Jurkat, Clone E6-1 (cell line): Measurements from ENCODE around the gene PTMS.

ENCODE experiments used
- DNase-seq: peaks from one replicate; pipeline ENCODE4 v3.0.0-alpha.2; 2011; ENCODE audit warnings: low read depth, low spot score
- H3K4me3 ChIP-seq: 2 replicates; pipeline ENCODE4 v1.5.1; 2011; ENCODE audit warnings: mild to moderate bottlenecking, low read length, control low read depth, moderate library complexity

Gene PTMS

GRCh38 chr12:6769666-6770065 lies 3.5 kb downstream of the PTMS start:
- no peak for DNase-seq
- H3K4me3 ChIP-seq: no peak overlapping the region

- DNase-seq: no peak
- H3K4me3 ChIP-seq: no peak overlapping the region
These were observed 3.9 kb downstream of the PTMS start for GRCh38 chr12:6770094-6770493.

GRCh38 chr12:6770600-6770999 lies 4.4 kb downstream of the PTMS start:
- no peak overlapping the region for H3K4me3 ChIP-seq
- no peak for DNase-seq

GRCh38 chr12:6771091-6771495 lies 4.9 kb downstream of the PTMS start:
- no peak for DNase-seq
- H3K4me3 ChIP-seq: no peak overlapping the region

GRCh38 chr12:6771509-6772330 lies 5.6 kb downstream of the PTMS start:
- no peak for DNase-seq
- H3K4me3 ChIP-seq: no peak overlapping the region

GRCh38 chr12:6772331-6772695 lies 6.2 kb downstream of the PTMS start, which contains the start of gene LAG3:
LAG3 (plus strand) TSS chr12:6772520; CDS start chr12:6772853, 333 bp downstream.
- no peak within 1 kb of the TSS for H3K4me3 ChIP-seq
- no peak for DNase-seq

- no peak for DNase-seq
- H3K4me3 ChIP-seq: no peak overlapping the region
These were observed 6.8 kb downstream of the PTMS start for GRCh38 chr12:6772726-6773589.

GRCh38 chr12:6773590-6774351 lies 7.6 kb downstream of the PTMS start:
- no peak overlapping the region for H3K4me3 ChIP-seq
- DNase-seq: no peak

- DNase-seq: no peak
These were observed 8.4 kb downstream of the PTMS start for GRCh38 chr12:6774499-6775062.

GRCh38 chr12:6775185-6776174 lies 9.3 kb downstream of the PTMS start:
- H3K4me3 ChIP-seq: no peak overlapping the region
- no peak for DNase-seq

More at GRCh38 chr12:6774499-6775062, 8.4 kb downstream of the PTMS start:
- H3K4me3 ChIP-seq: no peak overlapping the region

GRCh38 chr12:6777386-6777785 lies 11.2 kb downstream of the PTMS start:
- H3K4me3 ChIP-seq: no peak overlapping the region
- DNase-seq: no peak

GRCh38 chr12:6778217-6778573 lies 12.0 kb downstream of the PTMS start:
- no peak overlapping the region for H3K4me3 ChIP-seq
- no peak for DNase-seq

- no peak overlapping the region for H3K4me3 ChIP-seq
- DNase-seq: peak; percentile 65
These were observed 12.7 kb downstream of the PTMS start for GRCh38 chr12:6778574-6779550.

GRCh38 chr12:6779708-6780432 lies 13.7 kb downstream of the PTMS start:
- H3K4me3 ChIP-seq: no peak overlapping the region
- no peak for DNase-seq

- no peak for DNase-seq
- H3K4me3 ChIP-seq: no peak overlapping the region
These were observed 14.4 kb downstream of the PTMS start for GRCh38 chr12:6780573-6780972.

- H3K4me3 ChIP-seq: peak overlapping the region; percentile 29; the same call in 1 of the 2 replicates
- DNase-seq: no peak
These were observed 16.0 kb downstream of the PTMS start for GRCh38 chr12:6782119-6782518.
